Kasumi-1 (cell line): ENCODE measurements around the gene CLEC1A.

Experiments used
- DNase-seq, 2 experiments: peaks; one replicate each; lab custom pipeline; 2025; lab: John Stamatoyannopoulos, UW

Gene CLEC1A

GRCh38 chr12:10101042-10101579 lies 2.3 kb upstream of the CLEC1A start:
- no peak for DNase-seq

GRCh38 chr12:10097521-10097920 lies 1.3 kb downstream of the CLEC1A start:
- no peak for DNase-seq

DNA sequence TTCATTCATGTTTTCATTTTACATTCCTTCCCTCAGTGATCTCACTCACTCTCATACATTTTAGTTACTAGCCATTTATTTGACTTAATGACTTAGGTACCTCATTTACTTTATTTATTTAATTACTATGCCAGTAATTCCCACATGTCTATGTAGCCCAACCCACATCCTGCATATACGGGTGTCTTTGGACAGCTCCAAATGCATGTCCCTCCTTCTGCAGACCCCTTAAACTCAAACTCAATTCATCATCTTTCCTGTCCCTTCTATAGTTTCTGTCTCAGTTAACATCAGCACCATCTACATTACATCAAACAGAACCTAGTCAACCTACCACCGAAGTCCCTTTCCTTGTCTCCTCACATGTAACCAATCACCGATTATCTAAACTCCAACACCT lies 2.8 kb downstream of the CLEC1A start:
- DNase-seq, result no peak

DNA sequence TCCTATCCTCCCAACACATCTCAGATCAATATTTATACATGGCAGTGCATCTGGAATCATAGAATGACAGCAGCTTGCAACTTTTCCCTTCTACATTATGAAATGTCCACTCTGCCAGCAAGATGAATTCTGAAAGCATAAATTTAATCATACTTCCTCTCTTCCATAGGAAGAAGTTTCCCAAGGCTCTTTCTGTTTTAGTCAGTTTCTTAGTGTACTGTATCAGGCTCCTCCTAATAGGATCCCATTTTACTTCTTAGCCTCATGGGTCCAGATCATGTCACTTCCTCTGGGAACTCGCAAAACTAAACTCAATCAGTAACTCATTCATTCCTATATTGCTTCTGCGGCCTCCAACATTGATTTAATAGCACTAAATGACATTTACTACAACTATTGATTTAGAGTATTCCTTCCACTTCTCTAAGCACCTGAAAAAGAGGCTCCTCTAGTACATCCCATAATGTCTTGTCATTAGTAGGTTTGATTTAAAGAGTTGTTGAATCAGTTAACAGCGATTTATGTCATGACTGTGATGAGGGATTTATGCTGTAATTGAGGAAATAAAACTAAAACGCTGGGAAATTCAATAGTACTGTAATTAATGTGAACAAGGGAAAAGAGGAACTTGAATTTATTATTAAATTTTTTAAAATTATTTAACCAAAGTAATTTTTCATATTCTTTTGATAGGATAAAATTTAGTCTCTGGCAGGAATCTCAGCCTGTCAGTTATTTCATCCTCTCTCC lies 4.0 kb downstream of the CLEC1A start:
- DNase-seq, result no peak

DNA sequence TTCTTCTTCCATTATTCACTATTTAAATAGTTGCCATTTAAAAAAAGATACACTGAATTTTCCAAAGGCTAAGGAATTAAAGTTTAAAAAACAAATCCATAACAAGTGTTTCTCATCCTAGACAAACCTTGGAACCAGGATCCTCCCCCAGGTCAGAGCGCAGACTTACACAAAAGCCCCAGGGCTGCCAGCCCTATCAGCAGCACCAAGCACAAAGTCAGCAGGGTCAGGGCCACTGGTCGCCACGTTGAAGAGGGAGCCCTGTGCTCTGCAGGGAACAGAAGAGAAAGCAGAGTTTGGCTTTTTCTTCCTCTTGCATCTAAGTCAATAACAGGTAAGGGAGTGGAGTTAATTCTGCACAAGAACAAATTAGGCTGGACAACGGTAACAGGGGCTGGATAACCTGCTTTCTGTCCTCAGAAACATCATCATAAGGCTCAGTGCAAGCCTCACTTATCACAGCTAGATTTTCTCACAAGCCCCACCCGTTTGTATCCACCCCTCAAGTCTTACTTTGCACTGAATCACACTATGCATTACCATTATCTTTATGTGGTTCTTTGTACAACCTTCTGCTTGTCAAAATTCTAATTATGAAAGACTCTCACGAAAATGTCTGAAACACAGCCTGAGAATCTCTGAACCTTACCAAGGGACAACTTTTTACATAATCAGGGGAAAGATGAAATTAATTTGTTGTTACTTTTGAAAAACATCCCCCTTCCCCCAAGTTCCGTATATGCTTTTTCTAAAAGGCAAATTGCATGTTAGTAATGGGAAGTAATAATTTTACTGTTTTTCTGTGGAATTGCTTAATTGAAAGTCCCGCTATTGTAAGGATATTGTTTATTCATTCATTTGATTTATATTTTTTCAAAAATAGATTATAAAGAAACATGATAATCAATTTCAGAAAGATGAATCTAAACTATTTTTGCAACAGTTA lies 9.6 kb downstream of the CLEC1A start:
- no peak for DNase-seq

DNA sequence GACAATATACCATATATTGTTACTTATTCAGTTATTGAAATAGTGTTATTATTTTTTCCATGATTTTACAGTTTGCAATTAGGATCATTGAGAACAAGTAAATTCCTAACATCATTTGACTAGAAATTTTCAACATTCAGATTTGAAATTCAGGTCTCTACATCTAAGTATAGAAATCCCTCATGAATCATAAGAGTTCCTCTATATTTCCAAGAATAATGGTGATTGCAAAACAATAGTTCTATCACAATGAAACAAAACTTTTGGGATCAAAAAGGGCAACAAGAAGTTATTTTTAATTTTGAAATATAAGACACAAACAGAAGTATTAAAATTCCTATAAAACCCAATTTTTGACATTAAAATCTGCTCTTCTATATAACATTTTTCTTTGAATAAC lies 10.8 kb downstream of the CLEC1A start:
- no peak for DNase-seq

GRCh38 chr12:10086387-10086786 lies 12.4 kb downstream of the CLEC1A start:
- DNase-seq, result no peak

GRCh38 chr12:10084733-10085132 lies 14.1 kb downstream of the CLEC1A start:
- DNase-seq, result no peak

DNA sequence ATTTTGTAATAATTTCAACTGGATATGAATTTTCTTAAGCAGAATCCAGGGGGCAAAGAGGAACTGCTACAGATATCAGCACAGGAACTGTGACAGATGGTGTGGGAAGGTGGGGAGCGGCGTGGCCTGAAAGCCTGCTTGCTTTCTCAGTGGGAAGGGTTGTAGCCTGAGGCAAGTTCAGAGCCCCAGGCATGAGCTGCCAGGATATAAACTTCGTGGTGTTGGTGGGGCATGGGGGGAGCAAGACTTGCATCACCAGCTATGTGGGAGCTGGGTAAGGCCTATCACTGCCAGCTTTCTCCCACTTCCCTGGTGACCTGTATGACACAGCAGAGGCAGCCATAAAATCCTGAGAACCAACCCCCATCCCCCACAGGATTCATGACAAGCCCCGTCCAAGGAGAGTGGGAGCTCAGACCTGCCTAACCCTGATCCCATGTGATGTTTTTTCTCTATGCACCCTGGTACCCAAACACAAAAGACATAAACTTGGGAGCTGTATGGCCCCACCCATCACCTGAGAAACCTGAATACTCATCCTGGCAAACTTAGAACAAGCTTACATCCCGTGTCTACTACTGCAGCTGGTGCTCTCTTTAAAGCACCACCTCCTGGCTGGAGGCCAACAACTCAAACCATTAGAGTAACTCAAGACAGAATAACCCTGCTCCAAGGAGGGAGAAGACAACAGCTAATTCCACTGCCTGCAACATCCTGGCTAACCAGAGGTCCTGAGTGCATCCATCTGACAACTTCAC lies 16.5 kb downstream of the CLEC1A start:
- peak; percentile 28 to 33 for DNase-seq

- no peak for DNase-seq
Observed at GRCh38 chr12:10075451-10075850, 23.3 kb downstream of the CLEC1A start.

GRCh38 chr12:10073261-10073660 lies 25.5 kb downstream of the CLEC1A start:
- DNase-seq, result no peak

GRCh38 chr12:10072131-10072530 lies 26.7 kb downstream of the CLEC1A start:
- DNase-seq, result no peak

DNA sequence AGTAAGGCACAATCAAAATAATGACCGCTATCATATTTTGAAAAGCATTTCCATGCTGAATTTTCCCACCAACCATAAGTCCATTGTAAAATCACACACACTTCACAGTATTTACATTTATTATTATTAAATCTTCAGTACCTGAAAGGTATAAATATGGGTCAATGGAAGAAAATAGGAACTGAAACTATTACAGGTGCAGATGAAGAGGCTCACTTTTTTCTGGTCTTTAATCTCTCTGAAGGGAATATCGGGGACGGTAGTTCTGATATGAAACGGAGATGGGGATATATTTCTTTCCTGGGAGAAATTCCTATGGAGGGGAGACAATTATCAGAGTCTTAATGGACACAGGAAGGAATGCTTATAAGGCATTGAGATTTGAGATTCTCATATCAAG lies 28.4 kb downstream of the CLEC1A start:
- no peak for DNase-seq

DNA sequence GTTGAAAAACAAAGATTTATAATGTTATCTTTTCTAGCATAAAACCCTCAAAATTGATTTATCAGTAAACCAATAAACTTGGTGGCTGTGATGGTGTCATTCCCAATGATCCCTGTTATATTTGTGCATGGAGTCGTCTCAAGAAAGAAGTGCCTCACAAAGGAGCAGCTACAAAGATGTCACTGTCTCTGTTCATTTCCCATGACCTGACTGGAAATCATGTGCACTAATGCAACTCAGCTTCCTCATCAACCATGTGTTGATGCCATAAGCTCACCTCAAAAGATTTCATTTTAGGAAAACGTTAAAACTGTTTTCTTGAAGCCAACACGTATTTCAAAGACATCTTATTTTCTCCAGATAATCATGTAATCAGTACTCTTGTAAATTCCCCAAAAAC lies 28.8 kb downstream of the CLEC1A start:
- DNase-seq, result no peak

DNA sequence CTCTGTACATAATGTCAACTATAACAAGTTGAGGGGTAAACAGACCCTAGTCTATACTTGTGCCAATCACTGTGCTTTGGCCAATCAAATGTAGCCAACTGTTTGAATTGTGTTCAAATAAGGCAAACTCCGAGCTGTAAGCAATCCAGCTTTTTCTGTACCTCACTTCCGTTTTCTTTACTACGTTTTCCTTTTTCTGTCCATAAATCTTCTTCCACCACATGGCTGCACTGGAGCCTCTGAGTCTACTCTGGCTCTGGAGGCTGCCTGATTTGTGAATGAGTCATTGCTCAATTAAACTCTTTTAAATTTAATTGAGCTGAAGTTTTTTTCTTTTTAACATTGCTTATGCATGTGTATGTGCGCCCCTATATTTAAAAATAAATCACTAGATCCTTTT lies 29.7 kb downstream of the CLEC1A start:
- no peak for DNase-seq

DNA sequence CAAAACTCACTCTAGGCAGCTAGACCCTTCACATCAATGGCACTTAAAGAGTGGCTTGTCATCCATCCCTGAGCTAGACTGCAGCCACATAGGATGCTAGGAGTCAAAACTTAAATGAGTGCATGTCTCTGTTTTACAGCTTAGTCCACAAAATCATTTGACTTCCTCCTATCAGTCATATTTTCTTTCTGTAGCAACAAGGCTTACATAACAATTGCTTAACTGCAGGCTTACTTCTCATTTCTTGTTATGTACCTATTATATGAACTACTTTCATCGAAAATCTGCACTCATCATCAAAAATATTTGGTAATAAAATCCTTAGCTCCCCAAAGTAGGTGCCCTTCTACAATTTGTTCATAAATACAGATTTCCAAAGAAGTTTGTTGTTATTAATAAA lies 30.1 kb downstream of the CLEC1A start:
- DNase-seq, result peak; percentile 41 to 46

DNA sequence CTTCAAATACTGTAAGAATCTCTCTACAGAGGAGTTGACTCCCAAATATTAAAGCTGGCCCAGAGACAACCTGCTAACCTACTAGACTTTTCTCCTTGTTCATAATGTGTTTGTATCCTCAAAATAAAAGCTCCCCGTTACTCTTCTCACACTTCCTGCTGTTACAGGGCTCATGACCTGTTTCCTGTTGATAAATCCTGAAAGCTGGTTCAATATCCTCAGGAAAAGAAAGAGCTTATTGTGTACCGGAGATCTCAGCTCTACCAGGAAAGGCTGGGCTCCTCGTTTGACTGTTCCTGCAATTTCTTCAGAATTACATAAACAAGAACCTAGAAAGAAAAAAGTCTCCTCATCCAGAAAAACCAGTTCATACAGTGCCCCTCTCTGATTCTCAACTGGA lies 30.8 kb downstream of the CLEC1A start:
- DNase-seq, result no peak

DNA sequence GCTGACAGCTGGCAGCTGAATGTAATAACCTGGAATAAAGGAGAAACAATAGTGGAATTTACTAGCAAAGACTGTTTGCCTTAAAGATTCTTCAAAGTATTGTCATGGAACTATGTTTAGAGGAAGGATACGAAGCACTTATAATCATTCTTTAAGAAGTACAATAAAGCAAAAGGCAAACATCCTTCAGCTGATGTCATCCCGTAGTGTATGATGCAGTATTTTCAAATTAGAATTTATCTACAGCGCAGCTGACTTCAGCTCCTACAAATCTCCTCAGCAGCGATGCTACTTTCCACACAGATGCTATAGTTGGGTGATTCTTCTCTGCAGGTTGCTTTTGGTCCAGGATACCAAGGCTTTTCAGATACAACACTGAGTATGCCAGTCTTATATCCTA lies 31.5 kb downstream of the CLEC1A start:
- no peak for DNase-seq

DNA sequence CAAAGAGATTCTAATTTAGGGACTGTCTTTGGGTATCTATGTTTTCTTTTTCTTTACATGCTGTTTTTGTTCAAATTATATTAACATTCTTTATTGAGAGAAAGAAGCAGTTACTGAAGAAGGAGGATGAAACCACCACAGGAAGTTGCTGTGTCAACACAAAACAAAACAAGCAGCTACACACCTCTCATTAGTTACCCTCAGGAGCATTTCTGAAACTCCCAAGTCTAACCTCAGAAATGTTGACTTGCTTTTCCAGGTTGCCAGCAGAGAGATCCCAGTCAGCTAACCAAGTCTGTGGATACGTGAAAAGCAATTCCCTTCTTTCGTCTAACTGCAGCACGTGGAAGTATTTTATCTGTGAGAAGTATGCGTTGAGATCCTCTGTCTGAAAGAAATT lies 33.5 kb downstream of the CLEC1A start:
- no peak for DNase-seq

GRCh38 chr12:10058387-10058786 lies 40.4 kb downstream of the CLEC1A start:
- no peak for DNase-seq

DNA sequence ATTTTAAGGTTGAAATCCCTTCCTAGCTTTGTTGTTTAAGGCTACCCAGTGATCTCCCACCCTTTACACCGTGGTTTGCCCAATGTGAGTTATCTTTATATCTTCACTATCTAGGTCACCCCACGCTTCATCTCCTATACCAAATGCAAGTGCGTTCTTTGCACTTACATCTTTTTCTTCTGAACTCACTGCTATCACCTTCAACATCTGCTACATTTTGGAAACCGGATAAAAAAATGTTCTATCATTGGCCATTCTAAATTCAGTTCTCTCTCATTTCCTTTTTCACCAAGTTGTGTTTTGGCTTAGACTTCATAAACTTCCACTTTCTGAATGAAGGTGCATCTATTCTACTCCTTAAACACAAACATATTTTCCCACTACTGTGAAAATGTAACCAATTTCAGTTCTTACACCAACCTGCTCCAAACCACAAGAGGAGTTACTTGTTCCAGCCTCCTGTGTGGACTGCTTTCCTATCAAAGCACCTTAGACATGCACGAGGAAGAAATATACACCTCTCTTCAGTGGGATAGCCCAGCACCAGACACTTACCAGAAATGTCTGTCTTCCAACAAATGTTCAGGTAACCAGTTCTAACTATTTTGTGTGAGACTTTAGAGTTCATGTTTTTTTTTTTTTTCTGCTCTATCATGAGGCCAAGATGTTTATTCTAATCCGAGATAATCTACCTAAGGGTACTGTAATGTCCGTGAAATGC lies 46.4 kb downstream of the CLEC1A start:
- no peak for DNase-seq

- DNase-seq, result peak; percentile 28 to 56
Observed at GRCh38 chr12:10048526-10048925, 50.3 kb downstream of the CLEC1A start.
